Gastroesophageal sphincter (tissue), 2 donors: ENCODE data around the gene UGT1A4.

Source experiments
- POLR2A ChIP-seq, 2 donors: fragments of 450-650 bp; IDR thresholded peaks; one replicate each; pipeline ENCODE4 v1.6.1; 2017; ENCODE audit warnings: antibody characterized with exemption in 2 of 2, mild to moderate bottlenecking in 2 of 2, moderate library complexity in 1 of 2
- POLR2AphosphoS5 ChIP-seq: sonication (generic); formaldehyde crosslinking; IDR thresholded peaks from one replicate; pipeline ENCODE4 v1.6.1; 2017; ENCODE audit warnings: antibody characterized with exemption

GRCh38 chr2:233747283-233747544 lies 28.7 kb downstream of the UGT1A4 start:
- TF ChIP-seq POLR2AphosphoS5 = no peak
- no peak for TF ChIP-seq POLR2A (IDR thresholded peaks at IDR 0.05)
